ENCODE results near the gene PCNX1. TPM values are rescaled to one million over a fixed set of nuclear protein-coding genes. Genes with fewer than 3 reads are reported as not detected.
"Not testable (repeated sequence)": the region's sequence is repeated elsewhere in the genome, so short reads cannot be mapped to it uniquely, and the experiment has no call there.

The PCNX1 gene
- total and polyA plus RNA-seq, 4 donors, result 5.2 to 103 (median 37.9) TPM

DNA sequence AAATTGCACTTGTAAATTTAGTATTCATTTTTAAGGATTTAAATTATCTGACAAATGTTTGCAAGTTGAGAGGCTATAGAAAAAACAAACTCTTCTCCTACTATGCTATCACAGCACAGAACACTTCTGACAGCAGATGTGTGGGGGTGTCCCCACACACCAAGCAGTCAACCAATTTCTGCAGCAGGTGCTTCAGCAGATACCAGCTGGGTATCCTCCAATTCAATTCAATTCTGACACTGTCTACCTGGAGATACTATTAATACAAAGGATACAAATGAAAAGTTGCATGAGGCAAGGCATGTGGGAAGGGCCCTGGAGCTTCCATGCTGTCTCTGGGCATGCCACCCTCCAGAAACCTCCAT lies 35.1 kb downstream of the PCNX1 start:
- no peak for TF ChIP-seq CTCF (IDR thresholded peaks at IDR 0.05; ENCODE audit: control extremely low read depth, extremely low read depth)
- H3K36me3 ChIP-seq (ENCODE audit: control insufficient read depth in 4 of 4, insufficient read depth in 4 of 4, low read length in 4 of 4), result peaks cover 0 to 16% (median 7%) of the 10 kb centered on the region in 4 donors

DNA sequence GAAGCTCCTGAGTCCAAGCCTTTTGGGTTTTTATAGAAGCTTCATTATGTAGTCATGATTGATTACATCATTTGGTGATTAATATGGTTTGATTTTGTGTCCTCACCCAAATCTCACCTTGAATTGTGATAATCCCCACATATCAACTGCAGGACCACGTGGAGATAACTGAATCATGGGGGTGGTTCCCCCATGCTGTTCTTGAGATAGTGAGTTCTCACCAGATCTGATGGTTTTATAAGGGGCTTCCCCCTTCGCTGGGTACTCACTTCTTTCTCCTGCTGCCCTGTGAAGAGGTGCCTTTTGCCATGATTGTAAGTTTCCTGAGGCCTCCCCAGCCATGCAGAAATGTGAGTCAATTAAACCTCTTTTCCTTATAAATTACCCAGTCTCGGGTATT lies 35.5 kb downstream of the PCNX1 start:
- not testable (repeated sequence) for ATAC-seq (ENCODE audit: insufficient read depth, low FRiP score); H3K4me3 ChIP-seq; H3K27ac ChIP-seq (ENCODE audit: low read depth in 1 of 2, low read length in 1 of 2); H3K9ac ChIP-seq (ENCODE audit: insufficient read depth in 1 of 2, low read length in 2 of 2); H3K27me3 ChIP-seq (ENCODE audit: control insufficient read depth in 3 of 3, insufficient read depth in 3 of 3, low read length in 2 of 3); H3K4me1 ChIP-seq (ENCODE audit: control insufficient read depth in 5 of 5, insufficient read depth in 5 of 5, low read length in 5 of 5); DNase-seq
- Histone ChIP-seq H3K9me3 (ENCODE audit: control insufficient read depth in 4 of 4, insufficient read depth in 3 of 4, low read length in 3 of 4) (peaks cover 0 to 16% (median 3%) of the 10 kb centered on the region in 4 donors), H3K36me3 (ENCODE audit: control insufficient read depth in 4 of 4, insufficient read depth in 4 of 4, low read length in 4 of 4) (peaks cover 0 to 20% (median 10%) of the 10 kb centered on the region in 4 donors)
- 95 to 98% methylated on average over 3 of the region's 3 CpGs for WGBS, 2 donors

More for the DNA sequence above, 35.1 kb downstream of the PCNX1 start:
- no peak for DNase-seq
- H3K27ac ChIP-seq (ENCODE audit: low read depth in 1 of 2, low read length in 1 of 2), result no peak overlapping the region
- H3K4me3 ChIP-seq, result no peak overlapping the region
- no peak overlapping the region for H3K9ac ChIP-seq (ENCODE audit: insufficient read depth in 1 of 2, low read length in 2 of 2)
- ATAC-seq (ENCODE audit: insufficient read depth, low FRiP score), result no peak
- peaks cover 0 to 13% (median 3%) of the 10 kb centered on the region in 4 donors for H3K9me3 ChIP-seq (ENCODE audit: control insufficient read depth in 4 of 4, insufficient read depth in 3 of 4, low read length in 3 of 4)
- peaks cover 0 to 3% (median 0%) of the 10 kb centered on the region in 5 donors for H3K4me1 ChIP-seq (ENCODE audit: control insufficient read depth in 5 of 5, insufficient read depth in 5 of 5, low read length in 5 of 5)
- no peaks in the 10 kb centered on the region for H3K27me3 ChIP-seq (ENCODE audit: control insufficient read depth in 3 of 3, insufficient read depth in 3 of 3, low read length in 2 of 3)

DNA sequence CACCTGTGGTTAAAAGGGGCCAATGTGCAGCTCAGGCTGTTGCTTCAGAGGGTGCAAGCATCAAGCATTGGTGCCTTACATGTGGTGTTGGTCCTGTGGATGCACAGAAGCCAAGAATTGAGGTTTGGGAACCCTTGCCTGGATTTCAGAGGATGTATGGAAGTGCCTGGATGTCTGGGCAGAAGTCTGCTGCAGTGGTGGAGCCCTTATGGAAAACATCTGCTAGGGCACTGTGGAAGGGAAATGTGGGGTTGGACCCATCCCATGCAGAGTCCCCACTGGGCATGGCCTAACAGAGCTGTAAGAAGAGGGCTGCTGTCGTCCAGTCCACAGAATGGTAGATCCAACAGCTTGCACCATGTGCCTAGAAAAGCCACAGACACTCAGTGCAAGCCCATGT lies 36.6 kb downstream of the PCNX1 start:
- TF ChIP-seq CTCF (IDR thresholded peaks at IDR 0.05; ENCODE audit: control extremely low read depth, extremely low read depth), result no peak
- Histone ChIP-seq H3K9me3 (ENCODE audit: control insufficient read depth in 4 of 4, insufficient read depth in 3 of 4, low read length in 3 of 4) (peaks cover 0 to 19% (median 4%) of the 10 kb centered on the region in 4 donors), H3K36me3 (ENCODE audit: control insufficient read depth in 4 of 4, insufficient read depth in 4 of 4, low read length in 4 of 4) (peaks cover 0 to 29% (median 10%) of the 10 kb centered on the region in 4 donors), H3K27me3 (ENCODE audit: control insufficient read depth in 3 of 3, insufficient read depth in 3 of 3, low read length in 2 of 3) (no peaks in the 10 kb centered on the region), H3K27ac (ENCODE audit: low read depth in 1 of 2, low read length in 1 of 2) (no peak overlapping the region), H3K4me3 (no peak overlapping the region), H3K4me1 (ENCODE audit: control insufficient read depth in 5 of 5, insufficient read depth in 5 of 5, low read length in 5 of 5) (peaks cover 0 to 3% (median 0%) of the 10 kb centered on the region in 5 donors), H3K9ac (ENCODE audit: insufficient read depth in 1 of 2, low read length in 2 of 2) (no peak overlapping the region)
- ATAC-seq (ENCODE audit: insufficient read depth, low FRiP score) (no peak), DNase-seq (no peak)
- WGBS, 2 donors, result 100% methylated on average over 1 of the region's 1 CpG

- no peak for ATAC-seq (ENCODE audit: insufficient read depth, low FRiP score)
- Histone ChIP-seq H3K36me3 (ENCODE audit: control insufficient read depth in 4 of 4, insufficient read depth in 4 of 4, low read length in 4 of 4) (peaks cover 2 to 38% (median 17%) of the 10 kb centered on the region in 4 donors), H3K27me3 (ENCODE audit: control insufficient read depth in 3 of 3, insufficient read depth in 3 of 3, low read length in 2 of 3) (no peaks in the 10 kb centered on the region), H3K9me3 (ENCODE audit: control insufficient read depth in 4 of 4, insufficient read depth in 3 of 4, low read length in 3 of 4) (peaks cover 0 to 19% (median 5%) of the 10 kb centered on the region in 4 donors), H3K4me1 (ENCODE audit: control insufficient read depth in 5 of 5, insufficient read depth in 5 of 5, low read length in 5 of 5) (no peaks in the 10 kb centered on the region), H3K9ac (ENCODE audit: insufficient read depth in 1 of 2, low read length in 2 of 2) (no peak overlapping the region), H3K4me3 (no peak overlapping the region), H3K27ac (ENCODE audit: low read depth in 1 of 2, low read length in 1 of 2) (no peak overlapping the region)
- 97 to 98% methylated on average over 8 of the region's 8 CpGs for WGBS, 2 donors
- no peak for TF ChIP-seq CTCF (IDR thresholded peaks at IDR 0.05; ENCODE audit: control extremely low read depth, extremely low read depth)
- no peak for DNase-seq
Observed at GRCh38 chr14:70947739-70948138, 40.5 kb downstream of the PCNX1 start.
